HCT116 (cell line): ENCODE data around the gene TMEM212. TPM values are rescaled to one million over a fixed set of nuclear protein-coding genes. Genes with fewer than 3 reads are reported as not detected.

ENCODE experiments used
- ATAC-seq: fragments of 200-7000 bp; cut with Tn5 transposase; 2 replicates; pipeline ENCODE4 v1.9.1; 2020; ENCODE audit warnings: mild to moderate bottlenecking, moderate library complexity
- BruUV-seq: library from RNA; stranded (reverse); fragments of 400-500 nt; replicated peaks from 2 replicates; lab custom pipeline; 2021; lab: Mats Ljungman, UMichigan
- CTCF ChIA-PET: fragments of 300-600 bp; sonication (Branson Sonifier 250); formaldehyde crosslinking; loops from one replicate; lab custom pipeline; 2021; ENCODE audit warnings: antibody characterized with exemption; lab: Charles Lee
- POLR2A ChIA-PET: fragments of 300-600, 350-600 bp; sonication (Branson Sonifier 250); formaldehyde crosslinking; loops from one replicate; lab custom pipeline; 2021; ENCODE audit warnings: antibody characterized with exemption; lab: Charles Lee
- RAD21 ChIA-PET, 2 experiments: fragments of 300-600 bp; sonication (Branson Sonifier 250); formaldehyde crosslinking; loops; one replicate each; lab custom pipeline; 2023; ENCODE audit warnings: low total read pairs in 2 of 2; ENCODE audit not compliant: uncharacterized antibody in 2 of 2, unreplicated experiment in 2 of 2, low non-redundant PET in 1 of 2; lab: Charles Lee
- DNase-seq: peaks from one replicate; pipeline ENCODE4 v3.0.0-alpha.2; 2010; ENCODE audit warnings: low read depth, low spot score
- H2AFZ ChIP-seq: fragments of 200-600 bp; shearing (Covaris generic), sonication (generic); 2 replicates; pipeline ENCODE4 v1.6.1; 2017; ENCODE audit warnings: low read depth, mixed run types, mixed read lengths, antibody characterized with exemption, low read length; ENCODE audit not compliant: poor library complexity, severe bottlenecking
- H3K27ac ChIP-seq: 2 replicates; pipeline ENCODE4 v1.5.1; 2012; ENCODE audit warnings: low read depth, low read length
- H3K27me3 ChIP-seq: fragments of 200-600 bp; sonication (generic); 2 replicates; pipeline ENCODE4 v1.6.1; 2016; ENCODE audit warnings: mixed run types, low read length, mixed read lengths; ENCODE audit not compliant: insufficient read depth
- H3K36me3 ChIP-seq, 2 experiments: fragments of 200-500 bp in 1 of 2; fragments of 200-600 bp in 1 of 2; sonication (Bioruptor generic) in 1 of 2; sonication (generic) in 1 of 2; 2 replicates each; pipeline versions ENCODE4 v1.5.1 to v1.6.1; 2014 to 2016; ENCODE audit warnings: low read length in 2 of 2, inconsistent platforms in 1 of 2, mixed read lengths in 1 of 2, mixed run types in 1 of 2; ENCODE audit not compliant: insufficient read depth in 2 of 2, control insufficient read depth in 1 of 2
- H3K4me1 ChIP-seq, 2 experiments: fragments of 200-600 bp in 1 of 2; sonication (generic) in 1 of 2; 2 replicates each; pipeline versions ENCODE4 v1.5.1 to v1.6.1; 2012 to 2017; ENCODE audit warnings: low read length in 2 of 2, inconsistent platforms in 1 of 2, mild to moderate bottlenecking in 1 of 2, mixed read lengths in 1 of 2, mixed run types in 1 of 2, moderate library complexity in 1 of 2; ENCODE audit not compliant: insufficient read depth in 2 of 2, control insufficient read depth in 1 of 2
- H3K4me2 ChIP-seq: fragments of 200-600 bp; sonication (generic); 2 replicates; pipeline ENCODE4 v1.6.1; 2017; ENCODE audit warnings: mixed run types, low read length, mixed read lengths
- H3K4me3 ChIP-seq, 2 experiments: fragments of 200-600 bp in 1 of 2; sonication (generic) in 1 of 2; replicated peaks in 1 of 2; 2 replicates each; pipeline ENCODE4 v1.5.1; 2011 to 2016; ENCODE audit warnings: low read length in 2 of 2, control low read depth in 1 of 2, low read depth in 1 of 2, mild to moderate bottlenecking in 1 of 2, mixed read lengths in 1 of 2, mixed run types in 1 of 2
- H3K79me2 ChIP-seq: fragments of 200-600 bp; sonication (generic); 2 replicates; pipeline ENCODE4 v1.6.1; 2017; ENCODE audit warnings: mild to moderate bottlenecking, mixed run types, low read length, moderate library complexity, mixed read lengths; ENCODE audit not compliant: insufficient read depth
- H3K9ac ChIP-seq: fragments of 200-600 bp; sonication (generic); 2 replicates; pipeline ENCODE4 v1.6.1; 2016; ENCODE audit warnings: low read length, mixed read lengths
- H3K9me2 ChIP-seq: fragments of 200-600 bp; sonication (generic), shearing (Covaris generic); 2 replicates; pipeline ENCODE4 v1.6.1; 2017; ENCODE audit warnings: mixed run types, mild to moderate bottlenecking, moderate library complexity; ENCODE audit not compliant: insufficient read depth
- H3K9me3 ChIP-seq, 2 experiments: fragments of 200-500 bp in 1 of 2; fragments of 200-600 bp in 1 of 2; sonication (Bioruptor generic) in 1 of 2; sonication (generic) in 1 of 2; 2 replicates each; pipeline ENCODE4 v1.6.1; 2014 to 2017; ENCODE audit warnings: low read length in 2 of 2, mixed read lengths in 2 of 2, inconsistent platforms in 1 of 2, low read depth in 1 of 2, mild to moderate bottlenecking in 1 of 2, mixed run types in 1 of 2, moderate library complexity in 1 of 2; ENCODE audit not compliant: control insufficient read depth in 1 of 2, insufficient read depth in 1 of 2
- H4K20me1 ChIP-seq: fragments of 200-600 bp; sonication (generic), shearing (Covaris generic); 2 replicates; pipeline ENCODE4 v1.6.1; 2017; ENCODE audit warnings: mixed run types, mild to moderate bottlenecking, moderate library complexity; ENCODE audit not compliant: insufficient read depth
- CBX3 ChIP-seq: IDR thresholded peaks from 2 replicates; pipeline ENCODE4 v1.6.1; 2012; ENCODE audit warnings: low read depth
- CEBPB ChIP-seq: IDR thresholded peaks from 2 replicates; pipeline ENCODE4 v1.6.1; 2012; ENCODE audit warnings: low read depth
- CTCF ChIP-seq, 3 experiments: fragments of 200-600 bp in 1 of 3; sonication (generic) in 1 of 3; IDR thresholded peaks in 2 of 3; conservative IDR thresholded peaks in 1 of 3; 2 replicates each; pipeline ENCODE4 v1.5.1; 2012 to 2017; ENCODE audit warnings: low read depth in 2 of 3, low read length in 2 of 3, antibody characterized with exemption in 1 of 3, borderline replicate concordance in 1 of 3, control low read depth in 1 of 3, mild to moderate bottlenecking in 1 of 3, mixed read lengths in 1 of 3, mixed run types in 1 of 3, moderate library complexity in 1 of 3; ENCODE audit not compliant: insufficient read depth in 1 of 3
- EZH2 ChIP-seq: fragments of 200-600 bp; sonication (generic); IDR thresholded peaks from 2 replicates; pipeline ENCODE4 v1.6.1; 2017; ENCODE audit warnings: antibody characterized with exemption, mixed run types
- FOSL1 ChIP-seq: IDR thresholded peaks from 2 replicates; pipeline ENCODE4 v1.6.1; 2012; ENCODE audit warnings: low read depth
- JUND ChIP-seq: IDR thresholded peaks from 2 replicates; pipeline ENCODE4 v1.6.1; 2012
- MAX ChIP-seq: IDR thresholded peaks from 2 replicates; pipeline ENCODE4 v1.6.1; 2012
- POLR2A ChIP-seq: IDR thresholded peaks from 2 replicates; pipeline ENCODE4 v1.7.0; 2011; ENCODE audit warnings: borderline replicate concordance; ENCODE audit not compliant: insufficient read depth, insufficient read length; ENCODE audit errors: extremely low read depth
- POLR2AphosphoS5 ChIP-seq: IDR thresholded peaks from 2 replicates; pipeline ENCODE4 v1.6.1; 2011; ENCODE audit warnings: mild to moderate bottlenecking, low read depth, low read length, moderate library complexity
- RAD21 ChIP-seq: IDR thresholded peaks from 2 replicates; pipeline ENCODE4 v1.6.1; 2012; ENCODE audit warnings: low read depth, mild to moderate bottlenecking
- TCF7L2 ChIP-seq: IDR thresholded peaks from 2 replicates; pipeline ENCODE4 v1.7.0; 2011; ENCODE audit warnings: borderline replicate concordance, inconsistent platforms; ENCODE audit not compliant: insufficient read depth, insufficient read length; ENCODE audit errors: extremely low read depth
- ZBTB33 ChIP-seq: IDR thresholded peaks from 2 replicates; pipeline ENCODE4 v1.6.1; 2011; ENCODE audit warnings: mild to moderate bottlenecking, low read length, moderate library complexity; ENCODE audit not compliant: insufficient replicate concordance; ENCODE audit errors: extremely low read depth
- ZNF274 ChIP-seq: fragments of 200-500 bp; sonication (Bioruptor generic); IDR thresholded peaks from 2 replicates; pipeline ENCODE4 v1.6.1; 2014; ENCODE audit warnings: mild to moderate bottlenecking, low read depth, low read length, inconsistent platforms
- intact Hi-C: fragments of 100-400 bp; cut with micrococcal nuclease; formaldehyde crosslinking; loops from 2 replicates; pipeline ENCODE4 v1.10.0; 2022
- total RNA-seq: library from RNA; stranded (reverse); gene quantifications from one replicate; pipeline ENCODE4 v1.2.1, GENCODE V29; 2021; ENCODE audit not compliant: unreplicated experiment

The TMEM212 gene
- total RNA-seq, 1 experiment from 2014 or later = not detected

GRCh38 chr3:171871392-171872274, 28.5 kb downstream of the TMEM212 start:
- TF ChIP-seq JUND = no peak
- no peak for TF ChIP-seq CEBPB
- TF ChIP-seq EZH2 = no peak
- TF ChIP-seq POLR2A = no peak
- TF ChIP-seq CBX3 = no peak
- TF ChIP-seq ZBTB33 = no peak
- no peak for TF ChIP-seq POLR2AphosphoS5
- TF ChIP-seq RAD21 = no peak
- no peak for TF ChIP-seq CTCF (IDR thresholded peaks at IDR 0.05 in 2 of 3, conservative IDR thresholded peaks at IDR 0.05 in 1 of 3; ENCODE audit: borderline replicate concordance in 1 of 3, insufficient read depth in 1 of 3, low read depth in 2 of 3, low read length in 2 of 3)
- no peak for TF ChIP-seq TCF7L2
- TF ChIP-seq ZNF274 = no peak
- TF ChIP-seq FOSL1 = no peak
- no peak for TF ChIP-seq MAX
- H3K9ac ChIP-seq = no peak overlapping the region
- no peak overlapping the region for H2AFZ ChIP-seq
- intact Hi-C loops = loop anchor here (10.0 kb wide), 1 partner anchor 57 kb away; the partner anchor contains the start of gene PLD1
- H3K9me3 ChIP-seq = no peaks in the 10 kb centered on the region
- ChIA-PET RAD21 (no interaction called here), POLR2A (no interaction called here), CTCF (no interaction called here)
- no peak overlapping the region for H3K4me2 ChIP-seq
- BruUV-seq = no TSS peak
- no peak overlapping the region for H3K4me3 ChIP-seq
- no peaks in the 10 kb centered on the region; a peak in 1 of 4 replicates for H3K4me1 ChIP-seq
- H3K36me3 ChIP-seq = no peaks in the 10 kb centered on the region
- no peaks in the 10 kb centered on the region for H3K79me2 ChIP-seq
- DNase-seq (no peak), ATAC-seq (no peak)
- H4K20me1 ChIP-seq = no peaks in the 10 kb centered on the region
- H3K27me3 ChIP-seq = no peaks in the 10 kb centered on the region
- no peaks in the 10 kb centered on the region for H3K9me2 ChIP-seq
- no peak overlapping the region for H3K27ac ChIP-seq
